ENCODE data around the gene SOX18.

The SOX18 gene

GRCh38 chr20:64025826-64026412, 23.5 kb downstream of the SOX18 start:
- no peaks in the 10 kb centered on the region for H3K4me1 ChIP-seq (ENCODE audit: insufficient read depth, low read length, poor library complexity, severe bottlenecking)
- no peak overlapping the region for H3K4me3 ChIP-seq (ENCODE audit: low read length, poor library complexity, severe bottlenecking)
- H3K36me3 ChIP-seq (ENCODE audit: insufficient read depth, low read length): peaks cover 91% of the 10 kb centered on the region; the same call in 1 of the 2 replicates
- no peak overlapping the region for H3K4me2 ChIP-seq (ENCODE audit: low read depth, low read length, poor library complexity, severe bottlenecking)
- TF ChIP-seq, protein P1, sequence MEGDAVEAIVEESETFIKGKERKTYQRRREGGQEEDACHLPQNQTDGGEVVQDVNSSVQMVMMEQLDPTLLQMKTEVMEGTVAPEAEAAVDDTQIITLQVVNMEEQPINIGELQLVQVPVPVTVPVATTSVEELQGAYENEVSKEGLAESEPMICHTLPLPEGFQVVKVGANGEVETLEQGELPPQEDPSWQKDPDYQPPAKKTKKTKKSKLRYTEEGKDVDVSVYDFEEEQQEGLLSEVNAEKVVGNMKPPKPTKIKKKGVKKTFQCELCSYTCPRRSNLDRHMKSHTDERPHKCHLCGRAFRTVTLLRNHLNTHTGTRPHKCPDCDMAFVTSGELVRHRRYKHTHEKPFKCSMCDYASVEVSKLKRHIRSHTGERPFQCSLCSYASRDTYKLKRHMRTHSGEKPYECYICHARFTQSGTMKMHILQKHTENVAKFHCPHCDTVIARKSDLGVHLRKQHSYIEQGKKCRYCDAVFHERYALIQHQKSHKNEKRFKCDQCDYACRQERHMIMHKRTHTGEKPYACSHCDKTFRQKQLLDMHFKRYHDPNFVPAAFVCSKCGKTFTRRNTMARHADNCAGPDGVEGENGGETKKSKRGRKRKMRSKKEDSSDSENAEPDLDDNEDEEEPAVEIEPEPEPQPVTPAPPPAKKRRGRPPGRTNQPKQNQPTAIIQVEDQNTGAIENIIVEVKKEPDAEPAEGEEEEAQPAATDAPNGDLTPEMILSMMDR (conservative IDR thresholded peaks at IDR 0.05; ENCODE audit: low read length): no peak
- TF ChIP-seq EZH2phosphoT487 (IDR thresholded peaks at IDR 0.05; ENCODE audit: borderline replicate concordance): no peak
- H2AFZ ChIP-seq (ENCODE audit: low read length): no peak overlapping the region
- no peaks in the 10 kb centered on the region for H3K9me2 ChIP-seq (replicated peaks; ENCODE audit: low read depth, low read length)
- H3K27me3 ChIP-seq (ENCODE audit: insufficient read depth, low read length, poor library complexity, severe bottlenecking): no peaks in the 10 kb centered on the region
- H3K9ac ChIP-seq (ENCODE audit: low read depth, low read length, poor library complexity, severe bottlenecking): no peak overlapping the region
- H4K20me1 ChIP-seq (ENCODE audit: insufficient read depth, low read length, poor library complexity, severe bottlenecking): no peaks in the 10 kb centered on the region
- H3F3A ChIP-seq (ENCODE audit: low read depth): no peaks in the 10 kb centered on the region
- no peaks in the 10 kb centered on the region for H3K9me3 ChIP-seq (ENCODE audit: insufficient read depth, low read depth, low read length)
- no peaks in the 10 kb centered on the region for H3K79me2 ChIP-seq (ENCODE audit: insufficient read depth, low read length)

- TF ChIP-seq EZH2phosphoT487 (IDR thresholded peaks at IDR 0.05; ENCODE audit: borderline replicate concordance): no peak
- TF ChIP-seq, protein P1 (conservative IDR thresholded peaks at IDR 0.05; ENCODE audit: low read length): no peak
- no peaks in the 10 kb centered on the region for H3F3A ChIP-seq (ENCODE audit: low read depth)
- H3K9me3 ChIP-seq (ENCODE audit: insufficient read depth, low read depth, low read length): no peaks in the 10 kb centered on the region
- no peak overlapping the region for H3K4me3 ChIP-seq (ENCODE audit: low read length, poor library complexity, severe bottlenecking)
- H3K9me2 ChIP-seq (replicated peaks; ENCODE audit: low read depth, low read length): no peaks in the 10 kb centered on the region
- no peak overlapping the region for H3K9ac ChIP-seq (ENCODE audit: low read depth, low read length, poor library complexity, severe bottlenecking)
- H3K79me2 ChIP-seq (ENCODE audit: insufficient read depth, low read length): no peaks in the 10 kb centered on the region
- no peaks in the 10 kb centered on the region for H3K27me3 ChIP-seq (ENCODE audit: insufficient read depth, low read length, poor library complexity, severe bottlenecking)
- H3K4me2 ChIP-seq (ENCODE audit: low read depth, low read length, poor library complexity, severe bottlenecking): no peak overlapping the region
- peaks cover 87% of the 10 kb centered on the region; the same call in 1 of the 2 replicates for H3K36me3 ChIP-seq (ENCODE audit: insufficient read depth, low read length)
- no peak overlapping the region for H2AFZ ChIP-seq (ENCODE audit: low read length)
- H3K4me1 ChIP-seq (ENCODE audit: insufficient read depth, low read length, poor library complexity, severe bottlenecking): no peaks in the 10 kb centered on the region
- no peaks in the 10 kb centered on the region for H4K20me1 ChIP-seq (ENCODE audit: insufficient read depth, low read length, poor library complexity, severe bottlenecking)
These were observed 24.2 kb downstream of the SOX18 start for GRCh38 chr20:64025101-64025825.

DNA sequence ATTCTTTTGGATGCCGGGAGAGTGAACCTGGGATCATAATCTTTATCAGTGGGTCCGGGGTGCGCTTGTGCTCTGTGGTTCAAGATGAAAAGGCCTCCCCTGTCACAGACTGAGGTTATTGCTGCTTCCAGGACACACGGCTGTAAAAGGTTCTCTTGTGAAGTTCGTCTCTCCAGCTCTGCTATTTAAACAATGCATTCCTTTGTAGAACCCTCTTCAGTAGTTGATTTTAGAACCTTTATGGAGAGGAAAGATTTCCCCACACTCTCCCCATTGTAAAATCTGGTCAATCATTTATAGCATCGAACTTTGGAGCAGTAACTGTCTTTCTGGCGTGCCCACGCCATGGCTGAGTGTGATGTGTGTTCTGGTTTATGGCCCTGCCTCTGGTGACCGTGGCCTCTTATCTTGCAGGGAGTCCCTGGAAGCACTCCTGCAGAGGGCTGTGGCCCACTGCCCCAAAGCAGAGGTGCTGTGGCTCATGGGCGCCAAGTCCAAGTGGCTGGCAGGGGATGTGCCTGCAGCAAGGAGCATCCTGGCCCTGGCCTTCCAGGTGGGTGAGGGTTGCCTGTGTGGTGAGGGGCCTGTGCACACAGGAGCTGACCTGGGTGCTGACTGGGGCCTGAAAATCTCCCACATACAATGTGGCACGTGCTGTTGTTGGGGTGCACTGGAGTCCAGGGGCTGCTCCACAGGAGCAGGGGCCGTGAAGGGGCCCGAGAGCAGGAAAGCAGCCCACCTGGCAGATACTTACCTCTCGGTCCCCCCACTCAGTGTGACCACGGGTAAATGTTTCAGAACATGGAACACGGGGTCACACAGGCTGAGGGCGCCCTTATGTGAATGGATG, 25.1 kb downstream of the SOX18 start:
- Histone ChIP-seq H3K4me1 (ENCODE audit: insufficient read depth, low read length, poor library complexity, severe bottlenecking) (no peaks in the 10 kb centered on the region), H3F3A (ENCODE audit: low read depth) (no peaks in the 10 kb centered on the region), H4K20me1 (ENCODE audit: insufficient read depth, low read length, poor library complexity, severe bottlenecking) (no peaks in the 10 kb centered on the region), H3K27me3 (ENCODE audit: insufficient read depth, low read length, poor library complexity, severe bottlenecking) (no peaks in the 10 kb centered on the region), H3K9ac (ENCODE audit: low read depth, low read length, poor library complexity, severe bottlenecking) (no peak overlapping the region), H2AFZ (ENCODE audit: low read length) (no peak overlapping the region), H3K36me3 (ENCODE audit: insufficient read depth, low read length) (peaks cover 84% of the 10 kb centered on the region; the same call in 1 of the 2 replicates), H3K9me3 (ENCODE audit: insufficient read depth, low read depth, low read length) (no peaks in the 10 kb centered on the region), H3K4me2 (ENCODE audit: low read depth, low read length, poor library complexity, severe bottlenecking) (no peak overlapping the region), H3K79me2 (ENCODE audit: insufficient read depth, low read length) (no peaks in the 10 kb centered on the region), H3K4me3 (ENCODE audit: low read length, poor library complexity, severe bottlenecking) (no peak overlapping the region), H3K9me2 (replicated peaks; ENCODE audit: low read depth, low read length) (no peaks in the 10 kb centered on the region)
- no peak for TF ChIP-seq EZH2phosphoT487 (IDR thresholded peaks at IDR 0.05; ENCODE audit: borderline replicate concordance)
- TF ChIP-seq, protein P1 (conservative IDR thresholded peaks at IDR 0.05; ENCODE audit: low read length): no peak
